Stimulated activated CD4-positive, alpha-beta T cell treated with anti-CD3 and anti-CD28 coated beads, Interleukin-1b, Interleukin-23, amount 100 ng/mL, for 24 hours (primary cell): ENCODE results near the gene NEU1.
"Not testable (repeated sequence)": the region's sequence is repeated elsewhere in the genome, so short reads cannot be mapped to it uniquely, and the experiment has no call there.

Experiments
- DNase-seq, 4 experiments: peaks; one replicate each; pipeline ENCODE4 v3.0.0-alpha.2; 2020; ENCODE audit warnings: low read depth in 4 of 4, low spot score in 1 of 4

Gene NEU1

GRCh38 chr6:31875877-31876276, 13.3 kb upstream of the NEU1 start:
- DNase-seq, result no peak

GRCh38 chr6:31874836-31875572, 12.4 kb upstream of the NEU1 start:
- DNase-seq, result no peak

GRCh38 chr6:31874084-31874670, 11.6 kb upstream of the NEU1 start:
- DNase-seq, result no peak

DNA sequence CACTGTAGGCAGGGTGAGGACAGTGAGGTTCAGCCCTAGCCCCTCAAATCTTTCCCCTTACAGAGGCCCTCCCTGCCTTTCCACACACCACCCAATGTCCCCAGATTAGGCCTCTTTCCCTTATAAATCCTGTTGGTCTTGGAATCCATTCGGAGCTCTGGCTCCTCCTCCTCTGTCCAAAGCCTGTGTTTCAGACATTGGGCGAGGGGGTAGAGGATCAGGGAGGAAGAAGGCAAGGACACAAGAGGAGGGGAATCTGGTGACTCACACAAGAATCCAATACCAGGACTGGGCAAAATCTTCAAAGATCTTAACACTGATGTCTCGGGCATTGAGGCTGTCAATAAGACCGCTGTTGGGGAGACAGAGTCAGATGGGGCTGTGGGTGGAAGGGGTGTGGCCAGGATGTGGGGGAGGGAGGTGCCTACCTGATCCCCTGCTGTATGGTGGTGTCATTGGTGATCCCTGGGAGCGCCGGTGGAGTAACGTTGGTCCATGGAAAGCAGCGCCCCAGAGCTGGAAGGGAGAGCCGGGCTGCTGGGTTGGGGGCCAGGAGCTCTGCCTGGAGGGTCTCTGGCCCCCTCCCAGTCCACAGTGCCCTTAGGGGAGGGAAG, 8.5 kb upstream of the NEU1 start:
- DNase-seq, result no peak

DNA sequence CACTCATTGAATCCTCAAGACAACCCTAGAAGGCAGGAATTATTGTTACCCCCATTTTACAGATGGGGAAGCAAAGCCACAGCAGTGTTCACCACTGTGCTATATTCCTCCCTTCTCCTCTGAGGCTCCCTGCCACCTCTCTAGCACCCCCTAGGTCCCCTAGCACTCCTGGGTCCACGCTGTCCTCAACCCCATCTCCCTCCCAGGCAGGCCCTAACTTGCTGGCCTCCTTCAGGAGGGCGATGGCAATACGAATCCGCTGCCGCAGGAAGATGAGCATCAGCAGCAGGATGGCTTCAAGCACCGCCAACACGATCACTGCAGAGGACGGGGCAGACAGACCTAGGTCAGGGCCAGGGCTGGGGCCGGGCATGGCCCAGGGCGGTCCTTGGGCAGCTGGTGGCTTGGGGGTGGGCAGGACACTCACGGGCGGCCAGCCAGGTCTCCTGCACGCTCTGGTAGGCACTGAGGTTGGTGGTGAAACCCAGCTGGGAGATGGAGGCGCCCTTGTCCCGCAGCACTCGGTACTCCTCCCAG, 7.8 kb upstream of the NEU1 start:
- DNase-seq, result no peak

DNA sequence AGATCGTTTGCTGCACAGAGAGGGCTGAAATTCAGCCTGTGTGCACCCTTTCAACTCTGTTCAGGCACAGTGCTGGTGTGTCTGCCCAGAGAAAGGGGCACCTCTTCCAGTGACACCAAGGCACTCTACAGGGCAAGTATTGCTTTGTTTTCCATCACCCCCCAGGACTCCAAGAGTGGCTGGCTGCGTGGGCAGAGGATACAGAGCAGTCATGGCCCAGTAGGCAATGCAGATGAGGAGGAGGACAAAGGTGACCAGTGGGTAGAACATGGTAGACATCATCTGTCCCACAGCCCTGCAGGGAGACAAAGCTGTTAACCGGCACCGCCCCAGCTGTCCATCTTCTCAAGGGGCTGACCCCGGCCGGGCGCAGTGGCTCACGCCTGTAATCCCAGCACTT, 6.7 kb upstream of the NEU1 start:
- DNase-seq, result no peak

DNA sequence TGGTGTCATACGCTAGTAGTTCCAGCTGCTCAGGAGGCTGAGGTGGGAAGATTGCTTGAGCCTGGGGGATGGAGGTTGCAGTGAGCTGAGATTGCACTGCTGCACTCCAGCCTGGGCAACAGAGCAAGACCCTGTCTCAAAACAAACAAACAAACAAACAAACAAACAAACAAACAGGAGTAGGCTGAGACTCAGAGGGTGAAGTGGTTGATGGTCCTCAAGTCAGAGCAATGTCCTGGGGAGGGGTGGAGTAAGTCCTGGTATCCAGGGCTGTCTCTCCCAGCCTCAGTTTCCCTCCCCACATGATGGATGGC, 6.0 kb upstream of the NEU1 start:
- not testable (repeated sequence) for DNase-seq

DNA sequence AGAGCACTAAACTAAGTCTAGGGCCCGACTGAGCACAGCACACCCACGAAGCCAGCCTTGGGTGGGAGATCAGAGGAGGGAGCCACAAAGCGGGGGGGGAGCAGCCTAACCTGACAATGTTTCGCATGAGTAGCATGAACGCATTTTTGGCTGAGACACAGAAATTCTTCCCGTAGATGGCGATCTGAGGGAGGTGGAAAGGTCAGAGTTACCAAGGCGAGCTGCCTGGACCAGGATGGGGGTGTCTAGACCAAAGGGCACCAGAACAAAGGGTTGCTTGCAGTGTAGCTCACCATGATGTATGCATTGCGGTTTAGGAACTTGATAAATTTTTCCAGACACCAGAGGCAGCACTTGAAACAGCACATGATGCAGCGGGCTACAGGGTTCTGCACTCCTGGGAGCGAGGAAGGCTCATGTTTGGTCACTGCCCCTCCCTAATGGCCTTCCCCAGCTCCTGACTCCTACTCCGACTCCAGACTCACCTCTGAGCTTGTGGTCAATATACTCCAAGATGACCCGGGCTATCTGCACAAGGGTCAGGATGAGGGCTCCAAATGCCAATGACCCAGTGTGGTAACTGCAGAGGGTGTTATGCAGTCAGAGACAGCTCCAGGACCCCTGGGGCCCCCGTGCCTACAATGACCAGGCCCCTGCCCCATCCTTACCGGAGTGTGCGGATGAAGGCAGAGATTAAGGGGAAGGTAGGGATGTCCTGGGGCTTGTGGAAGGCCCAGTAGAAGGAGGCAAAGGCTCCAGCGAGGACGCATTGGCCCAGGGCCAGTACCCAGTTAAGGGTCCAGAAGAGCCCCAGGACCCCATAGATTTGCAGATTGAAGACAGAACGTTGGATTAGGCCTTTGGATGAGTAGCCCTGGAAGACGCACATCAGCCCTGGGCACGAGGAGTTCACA, 2.8 kb upstream of the NEU1 start:
- no peak for DNase-seq

DNA sequence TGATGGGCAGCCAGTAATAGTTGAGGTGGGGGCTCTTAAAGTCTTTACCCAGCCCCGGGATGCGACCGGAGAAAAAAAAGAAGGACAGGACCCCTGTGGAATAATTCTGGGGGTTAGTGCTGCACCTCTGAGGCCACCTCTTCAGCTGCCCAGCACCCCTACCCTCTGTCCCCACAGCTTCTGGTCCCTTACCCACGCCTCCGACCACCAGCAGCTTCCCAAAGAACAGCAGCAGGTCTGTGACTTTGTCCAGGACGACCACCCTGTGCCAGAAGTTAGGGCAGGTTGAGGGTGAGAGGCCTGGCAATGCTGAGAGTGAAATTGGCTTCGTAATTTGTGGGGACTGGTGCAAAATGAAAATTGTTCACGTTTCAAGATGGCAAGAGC, 2.2 kb upstream of the NEU1 start:
- DNase-seq, result no peak

GRCh38 chr6:31864123-31864562, 1.5 kb upstream of the NEU1 start:
- DNase-seq, result not testable (repeated sequence)

DNA sequence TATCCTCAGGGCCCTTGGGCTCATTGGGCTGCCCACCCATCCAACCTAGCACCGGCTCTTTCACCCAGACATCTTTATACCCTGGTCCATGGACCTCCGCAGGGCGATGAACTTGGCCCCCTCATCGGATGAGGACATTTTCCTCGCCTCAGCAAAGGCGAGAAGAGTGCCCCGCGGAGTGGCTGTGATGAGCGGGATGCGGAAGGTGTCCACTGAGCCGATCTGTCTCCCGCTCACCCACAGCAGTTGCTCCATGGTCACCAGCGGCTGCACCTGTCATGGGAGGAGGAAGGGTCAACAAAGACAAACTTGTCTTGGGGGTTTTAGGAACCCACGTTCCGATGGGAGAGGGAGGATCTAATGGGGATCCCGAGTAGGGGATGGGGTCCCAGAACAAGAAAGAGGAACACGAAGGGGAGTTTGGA, 690 bp downstream of the NEU1 start:
- no peak for DNase-seq

DNA sequence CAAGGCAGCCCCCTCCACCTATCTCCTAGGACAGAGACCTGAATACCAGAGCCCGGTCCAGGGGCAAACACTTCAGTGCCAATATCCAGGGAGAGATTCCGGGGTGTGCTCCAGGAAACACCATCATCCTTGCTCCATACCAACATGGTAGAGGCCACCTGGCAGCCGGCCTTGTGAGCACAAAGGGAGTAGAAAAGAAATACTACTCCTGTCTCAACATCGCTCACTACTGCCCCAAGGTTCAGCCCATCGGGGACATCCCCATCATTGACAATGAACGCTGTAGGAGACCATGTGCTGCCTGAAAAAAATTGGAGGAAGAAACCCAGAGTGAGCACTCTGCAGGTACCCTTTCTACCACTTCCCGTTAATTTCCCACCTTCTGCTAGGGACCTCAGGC, 1.5 kb downstream of the NEU1 start:
- no peak for DNase-seq

- no peak for DNase-seq
These were observed 2.3 kb downstream of the NEU1 start for GRCh38 chr6:31860349-31860748.

GRCh38 chr6:31859923-31860322, 2.7 kb downstream of the NEU1 start:
- DNase-seq, result no peak

GRCh38 chr6:31858707-31859106, 3.9 kb downstream of the NEU1 start:
- no peak for DNase-seq

DNA sequence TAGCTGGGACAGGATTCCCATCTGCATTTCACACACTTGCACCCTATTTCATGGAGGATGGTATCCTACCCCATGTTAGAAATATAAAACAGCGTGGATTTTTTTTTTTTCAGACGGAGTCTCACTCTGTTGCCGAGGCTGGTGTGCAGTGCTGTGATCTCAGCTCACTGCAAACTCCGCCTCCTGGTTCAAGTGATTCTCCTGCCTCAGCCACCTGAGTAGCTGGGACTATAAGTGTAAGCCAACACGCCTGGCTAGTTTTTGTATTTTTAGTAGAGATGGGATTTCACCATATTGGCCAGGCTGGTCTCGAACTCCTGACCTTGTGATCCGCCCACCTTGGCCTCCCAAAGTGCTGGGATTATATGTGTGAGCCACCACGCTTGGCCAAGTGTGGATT, 4.8 kb downstream of the NEU1 start:
- DNase-seq, result not testable (repeated sequence)

- DNase-seq, result not testable (repeated sequence)
These were observed 10.5 kb downstream of the NEU1 start for GRCh38 chr6:31851980-31852718.

DNA sequence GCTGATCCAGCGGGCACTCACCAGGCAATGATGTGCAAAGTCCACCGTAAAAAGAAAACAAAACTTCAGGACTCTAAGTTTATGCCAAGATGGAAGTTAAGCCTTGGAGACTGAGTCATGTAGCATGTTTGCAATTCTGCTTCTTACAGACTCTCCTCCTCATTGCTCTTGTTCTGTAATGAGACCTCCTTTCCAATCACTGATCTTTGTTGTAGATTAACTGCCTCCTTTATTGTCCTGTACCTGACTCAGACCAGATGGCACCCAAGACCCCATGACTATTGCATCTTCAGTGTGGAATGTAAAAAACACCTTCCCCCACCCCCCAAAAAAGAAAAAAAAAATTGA, 11.2 kb downstream of the NEU1 start:
- DNase-seq, result no peak

- no peak for DNase-seq
These were observed 11.7 kb downstream of the NEU1 start for GRCh38 chr6:31850765-31851484.

DNA sequence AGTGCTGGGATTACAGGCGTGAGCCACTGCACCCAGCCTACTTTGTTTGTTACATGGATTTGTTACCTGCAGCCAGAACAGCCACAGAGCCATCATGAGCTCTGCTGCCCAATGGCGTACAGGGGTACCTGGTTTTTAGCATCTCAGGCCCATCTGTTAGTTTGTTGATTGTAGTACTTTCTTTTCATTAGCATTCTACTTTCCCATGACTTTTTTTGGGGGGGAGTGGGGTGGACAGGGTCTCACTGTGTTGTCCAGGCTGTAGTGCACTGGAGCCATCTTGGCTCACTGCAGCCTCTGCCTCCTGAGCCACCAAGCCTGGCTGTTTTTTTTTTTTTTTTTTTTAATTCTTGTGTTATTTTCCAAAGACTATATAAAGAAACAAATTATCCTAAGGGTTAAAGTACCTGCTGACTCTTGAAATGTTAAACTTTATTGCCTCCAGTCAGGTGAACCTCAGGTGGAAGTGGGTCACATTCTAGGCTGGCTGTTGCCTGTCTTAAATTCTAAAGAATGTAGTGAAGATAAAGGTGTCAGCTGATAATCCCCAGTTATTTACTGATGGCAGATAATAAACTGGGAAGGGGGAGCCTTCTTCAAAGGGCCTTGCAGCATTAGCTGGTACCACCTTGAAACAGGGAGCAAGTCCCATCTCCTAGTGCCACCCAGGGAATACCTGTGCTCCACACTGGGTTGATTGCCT, 15.2 kb downstream of the NEU1 start:
- no peak for DNase-seq
